ENCODE results near the gene C1orf122. TPM values are rescaled to one million over a fixed set of nuclear protein-coding genes. Genes with fewer than 3 reads are reported as not detected.
A peak's percentile ranks its signal among the peaks of the same experiment; 100 is the strongest.

Gene C1orf122
- polyA plus RNA-seq, 3 donors, result 15.5 to 29.5 (median 22.9) TPM

GRCh38 chr1:37850352-37850955, 42.9 kb downstream of the C1orf122 start:
- H3K36me3 Mint-ChIP-seq, result peaks cover 25 to 46% of the 10 kb centered on the region in 2 donors
- Histone ChIP-seq H3K4me1 (ENCODE audit: control insufficient read depth in 1 of 2, insufficient read depth in 2 of 2, low read length in 2 of 2) (peaks cover 98 to 100% of the 10 kb centered on the region in 2 donors), H3K27ac (ENCODE audit: low read depth in 1 of 2, low read length in 2 of 2) (peak overlapping the region; percentile 91 to 92), H3K4me3 (replicated peaks in 1 of 3; ENCODE audit: low read depth in 2 of 3, low read length in 3 of 3) (peak overlapping the region in 2 of 3 experiments; percentile 36 to 65), H2AFZ (ENCODE audit: insufficient read depth, low read depth, low read length, poor library complexity, severe bottlenecking) (no peak overlapping the region), H4K20me1 (ENCODE audit: insufficient read depth, low read length) (peaks cover 5% of the 10 kb centered on the region), H3K9ac (ENCODE audit: insufficient read depth, low read length, poor library complexity, severe bottlenecking) (peak overlapping the region; percentile 50), H3K79me2 (ENCODE audit: insufficient read depth, low read length) (peaks cover 88% of the 10 kb centered on the region), H3K36me3 (replicated peaks in 1 of 2; ENCODE audit: control insufficient read depth in 1 of 2, insufficient read depth in 2 of 2, low read length in 2 of 2) (peaks cover 4 to 34% of the 10 kb centered on the region in 2 donors), H3K4me2 (replicated peaks; ENCODE audit: extremely low read depth, low read length, poor library complexity, severe bottlenecking) (peak overlapping the region; percentile 77), H3K9me3 (replicated peaks in 1 of 2; ENCODE audit: control insufficient read depth in 1 of 2, insufficient read depth in 1 of 2, low read length in 2 of 2) (no peaks in the 10 kb centered on the region), H3K27me3 (ENCODE audit: control insufficient read depth in 2 of 2, insufficient read depth in 2 of 2, low read length in 2 of 2) (no peaks in the 10 kb centered on the region)
- intact Hi-C loops (cut with micrococcal nuclease), result loop anchor here in 1 of 2 donors (10.0 kb wide), 1 partner anchor 256 kb away; the partner anchor contains the start of gene GNL2
- no peak for TF ChIP-seq CTCF (IDR thresholded peaks at IDR 0.05)
- H3K4me1 Mint-ChIP-seq, result peaks cover 15% of the 10 kb centered on the region
- peak; percentile 38 to 80 (median 60) for DNase-seq
- H3K9me3 Mint-ChIP-seq, result no peaks in the 10 kb centered on the region
- H3K4me3 Mint-ChIP-seq, result no peak overlapping the region
- no peak overlapping the region for H3K27ac Mint-ChIP-seq
- no peaks in the 10 kb centered on the region for H3K27me3 Mint-ChIP-seq (ENCODE audit: low read depth in 3 of 3)
- WGBS (ENCODE audit: insufficient coverage), result 0% methylated on average over 2 of the region's 6 CpGs

GRCh38 chr1:37851262-37851661, 43.7 kb downstream of the C1orf122 start:
- Mint-ChIP-seq H3K27me3 (ENCODE audit: low read depth in 3 of 3) (no peaks in the 10 kb centered on the region), H3K27ac (no peak overlapping the region), H3K4me3 (no peak overlapping the region), H3K9me3 (no peaks in the 10 kb centered on the region), H3K4me1 (peaks cover 22% of the 10 kb centered on the region), H3K36me3 (peaks cover 28 to 54% of the 10 kb centered on the region in 2 donors)
- peak overlapping the region; percentile 50 for H3K9ac ChIP-seq (ENCODE audit: insufficient read depth, low read length, poor library complexity, severe bottlenecking)
- peak overlapping the region; percentile 77 for H3K4me2 ChIP-seq (replicated peaks; ENCODE audit: extremely low read depth, low read length, poor library complexity, severe bottlenecking)
- peak in 1 of 3 donors; percentile 16 for DNase-seq
- intact Hi-C loops (cut with micrococcal nuclease), result loop anchor here in 1 of 2 donors (10.0 kb wide), 1 partner anchor 256 kb away; the partner anchor contains the start of gene GNL2
- no peaks in the 10 kb centered on the region for H3K9me3 ChIP-seq (replicated peaks in 1 of 2; ENCODE audit: control insufficient read depth in 1 of 2, insufficient read depth in 1 of 2, low read length in 2 of 2)
- peaks cover 99 to 100% of the 10 kb centered on the region in 2 donors for H3K4me1 ChIP-seq (ENCODE audit: control insufficient read depth in 1 of 2, insufficient read depth in 2 of 2, low read length in 2 of 2)
- peak overlapping the region in 1 of 2 donors; percentile 91 for H3K27ac ChIP-seq (ENCODE audit: low read depth in 1 of 2, low read length in 2 of 2)
- H2AFZ ChIP-seq (ENCODE audit: insufficient read depth, low read depth, low read length, poor library complexity, severe bottlenecking), result no peak overlapping the region
- H3K79me2 ChIP-seq (ENCODE audit: insufficient read depth, low read length), result peaks cover 91% of the 10 kb centered on the region
- no peaks in the 10 kb centered on the region for H3K27me3 ChIP-seq (ENCODE audit: control insufficient read depth in 2 of 2, insufficient read depth in 2 of 2, low read length in 2 of 2)
- no peak for TF ChIP-seq CTCF (IDR thresholded peaks at IDR 0.05)
- H3K36me3 ChIP-seq (replicated peaks in 1 of 2; ENCODE audit: control insufficient read depth in 1 of 2, insufficient read depth in 2 of 2, low read length in 2 of 2), result peaks cover 4 to 39% of the 10 kb centered on the region in 2 donors
- H4K20me1 ChIP-seq (ENCODE audit: insufficient read depth, low read length), result peaks cover 6% of the 10 kb centered on the region
- H3K4me3 ChIP-seq (replicated peaks in 1 of 3; ENCODE audit: low read depth in 2 of 3, low read length in 3 of 3), result peak overlapping the region in 2 of 3 experiments; percentile 36 to 65
